DND-41 (cell line): Measurements from ENCODE around the gene SGPL1.

Experiments
- CTCF ChIP-seq: IDR thresholded peaks from 2 replicates; pipeline ENCODE4 v1.5.1; 2012; ENCODE audit warnings: borderline replicate concordance, low read length, moderate library complexity, mild to moderate bottlenecking; ENCODE audit not compliant: poor library complexity, severe bottlenecking; ENCODE audit errors: extremely low read depth
- EZH2 ChIP-seq: IDR thresholded peaks from 3 replicates; pipeline ENCODE4 v1.6.1; 2012; ENCODE audit warnings: borderline replicate concordance, low read depth, mild to moderate bottlenecking, moderate library complexity, low read length, inconsistent platforms; ENCODE audit not compliant: severe bottlenecking

GRCh38 chr10:70866424-70866823 lies 50.7 kb downstream of the SGPL1 start:
- no peak for TF ChIP-seq CTCF
- no peak for TF ChIP-seq EZH2
